ENCODE results near the gene SMCO4.

The SMCO4 gene

GRCh38 chr11:93525601-93526345 lies 17.4 kb downstream of the SMCO4 start:
- DNase-seq (ENCODE audit: extremely low spot score), result no peak
- POLR2A ChIA-PET, result no interaction called here
- CTCF ChIA-PET, result no interaction called here
- TF ChIP-seq HDGF (IDR thresholded peaks at IDR 0.05; ENCODE audit: borderline replicate concordance) (no peak), ARNT (IDR thresholded peaks at IDR 0.05) (no peak), SP1 (IDR thresholded peaks at IDR 0.05) (no peak), L3MBTL2 (conservative IDR thresholded peaks at IDR 0.05) (no peak), CTBP1 (IDR thresholded peaks at IDR 0.05; ENCODE audit: borderline replicate concordance) (no peak), PKNOX1 (IDR thresholded peaks at IDR 0.05) (no peak), LEF1 (IDR thresholded peaks at IDR 0.05; ENCODE audit: borderline replicate concordance) (no peak), ZNF384 (IDR thresholded peaks at IDR 0.05) (no peak), FOXK2 (IDR thresholded peaks at IDR 0.05) (no peak), SUZ12 (IDR thresholded peaks at IDR 0.05) (no peak), TARDBP (IDR thresholded peaks at IDR 0.05) (no peak), FOXA1 (IDR thresholded peaks at IDR 0.05) (no peak), NFRKB (IDR thresholded peaks at IDR 0.05) (no peak), ELF4 (IDR thresholded peaks at IDR 0.05) (no peak), BHLHE40 (IDR thresholded peaks at IDR 0.05; ENCODE audit: borderline replicate concordance) (no peak), FOXM1 (IDR thresholded peaks at IDR 0.05; ENCODE audit: borderline replicate concordance) (no peak)

GRCh38 chr11:93524858-93525257 lies 18.3 kb downstream of the SMCO4 start:
- TF ChIP-seq NFRKB (IDR thresholded peaks at IDR 0.05) (no peak), SP1 (IDR thresholded peaks at IDR 0.05) (no peak), ZNF384 (IDR thresholded peaks at IDR 0.05) (no peak), ARNT (IDR thresholded peaks at IDR 0.05) (no peak), PKNOX1 (IDR thresholded peaks at IDR 0.05) (no peak), FOXM1 (IDR thresholded peaks at IDR 0.05; ENCODE audit: borderline replicate concordance) (no peak), CTBP1 (IDR thresholded peaks at IDR 0.05; ENCODE audit: borderline replicate concordance) (no peak), FOXK2 (IDR thresholded peaks at IDR 0.05) (no peak), TARDBP (IDR thresholded peaks at IDR 0.05) (no peak), FOXA1 (IDR thresholded peaks at IDR 0.05) (no peak), HDGF (IDR thresholded peaks at IDR 0.05; ENCODE audit: borderline replicate concordance) (no peak), SUZ12 (IDR thresholded peaks at IDR 0.05) (no peak), L3MBTL2 (conservative IDR thresholded peaks at IDR 0.05) (no peak), ELF4 (IDR thresholded peaks at IDR 0.05) (no peak), LEF1 (IDR thresholded peaks at IDR 0.05; ENCODE audit: borderline replicate concordance) (no peak), BHLHE40 (IDR thresholded peaks at IDR 0.05; ENCODE audit: borderline replicate concordance) (no peak)
- DNase-seq (ENCODE audit: extremely low spot score), result no peak
- ChIA-PET CTCF (interaction anchor here (0.6 kb wide), 1 partner anchor 16 kb away, joined by 4 read pairs; no protein-coding TSS in a partner anchor), POLR2A (no interaction called here)

- DNase-seq (ENCODE audit: extremely low spot score), result no peak
- POLR2A ChIA-PET, result no interaction called here
- CTCF ChIA-PET, result no interaction called here
- TF ChIP-seq SUZ12 (IDR thresholded peaks at IDR 0.05) (no peak), LEF1 (IDR thresholded peaks at IDR 0.05; ENCODE audit: borderline replicate concordance) (no peak), ELF4 (IDR thresholded peaks at IDR 0.05) (no peak), TARDBP (IDR thresholded peaks at IDR 0.05) (no peak), ZNF384 (IDR thresholded peaks at IDR 0.05) (no peak), NFRKB (IDR thresholded peaks at IDR 0.05) (no peak)
These were observed 19.0 kb downstream of the SMCO4 start for GRCh38 chr11:93524173-93524536.

- DNase-seq (ENCODE audit: extremely low spot score), result no peak
These were observed 22.3 kb downstream of the SMCO4 start for GRCh38 chr11:93520726-93521509.

GRCh38 chr11:93519179-93519578 lies 24.0 kb downstream of the SMCO4 start:
- TF ChIP-seq ARNT (IDR thresholded peaks at IDR 0.05), result no peak
- TF ChIP-seq SUZ12 (IDR thresholded peaks at IDR 0.05), result no peak
- TF ChIP-seq ELF4 (IDR thresholded peaks at IDR 0.05), result no peak
- no peak for TF ChIP-seq ZNF384 (IDR thresholded peaks at IDR 0.05)
- TF ChIP-seq HDGF (IDR thresholded peaks at IDR 0.05; ENCODE audit: borderline replicate concordance), result no peak
- no peak for TF ChIP-seq LEF1 (IDR thresholded peaks at IDR 0.05; ENCODE audit: borderline replicate concordance)
- no peak for TF ChIP-seq CTBP1 (IDR thresholded peaks at IDR 0.05; ENCODE audit: borderline replicate concordance)
- no peak for TF ChIP-seq FOXK2 (IDR thresholded peaks at IDR 0.05)
- no peak for TF ChIP-seq BHLHE40 (IDR thresholded peaks at IDR 0.05; ENCODE audit: borderline replicate concordance)
- TF ChIP-seq FOXA1 (IDR thresholded peaks at IDR 0.05), result no peak
- TF ChIP-seq TARDBP (IDR thresholded peaks at IDR 0.05), result no peak
- TF ChIP-seq NFRKB (IDR thresholded peaks at IDR 0.05), result no peak
- TF ChIP-seq PKNOX1 (IDR thresholded peaks at IDR 0.05), result no peak
- TF ChIP-seq L3MBTL2 (conservative IDR thresholded peaks at IDR 0.05), result no peak
- TF ChIP-seq FOXM1 (IDR thresholded peaks at IDR 0.05; ENCODE audit: borderline replicate concordance), result no peak
- TF ChIP-seq SP1 (IDR thresholded peaks at IDR 0.05), result no peak
- ChIA-PET POLR2A (no interaction called here), CTCF (no interaction called here)
- DNase-seq (ENCODE audit: extremely low spot score), result no peak

More at GRCh38 chr11:93520726-93521509, 22.3 kb downstream of the SMCO4 start:
- ChIA-PET CTCF (no interaction called here), POLR2A (no interaction called here)
- TF ChIP-seq TARDBP (IDR thresholded peaks at IDR 0.05) (no peak), ELF4 (IDR thresholded peaks at IDR 0.05) (no peak), FOXK2 (IDR thresholded peaks at IDR 0.05) (no peak), CTBP1 (IDR thresholded peaks at IDR 0.05; ENCODE audit: borderline replicate concordance) (no peak), LEF1 (IDR thresholded peaks at IDR 0.05; ENCODE audit: borderline replicate concordance) (no peak)

Data from HEK293T (cell line).